Tibial nerve (tissue), 3 donors: Measurements from ENCODE around the gene PWWP2B.

Source experiments
- POLR2A ChIP-seq, 2 donors: fragments of 450-650 bp; IDR thresholded peaks; one replicate each; pipeline ENCODE4 v1.6.1; 2017; ENCODE audit warnings: antibody characterized with exemption in 2 of 2, mild to moderate bottlenecking in 2 of 2, moderate library complexity in 2 of 2
- TF ChIP-seq, protein P1 (sequence below), 5 experiments: fragments of 200-600 bp in 3 of 5; fragments of 450-650 bp in 2 of 5; sonication (generic) in 3 of 5; IDR thresholded peaks; one replicate each; pipeline ENCODE4 v1.5.1; 2016 to 2019; ENCODE audit warnings: antibody characterized with exemption in 5 of 5, mild to moderate bottlenecking in 3 of 5, moderate library complexity in 2 of 5

DNA sequence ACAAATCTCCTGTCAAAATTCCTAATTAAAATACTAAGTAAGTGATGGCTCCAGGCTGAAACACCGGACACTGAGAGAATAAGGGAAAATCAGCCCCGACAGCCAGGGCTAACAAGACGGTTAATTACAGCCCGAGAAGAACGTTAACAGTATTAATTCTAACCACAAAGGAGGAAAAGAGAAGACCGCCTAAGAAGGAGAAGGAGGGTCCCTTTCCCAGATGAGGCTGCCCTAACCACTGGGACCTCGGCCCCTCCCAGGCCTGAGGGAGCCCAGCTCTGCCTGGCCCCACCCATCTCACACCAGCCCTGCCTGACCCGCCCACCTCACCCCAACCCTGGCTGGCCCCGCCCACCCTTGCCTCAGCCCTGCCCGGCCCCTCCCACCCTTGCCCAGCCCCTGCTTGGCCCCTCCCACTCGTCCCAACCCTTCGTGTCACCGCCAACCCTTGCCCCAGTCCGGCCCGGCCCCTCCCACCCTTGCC is 51.3 kb downstream of the PWWP2B start:
- TF ChIP-seq POLR2A (IDR thresholded peaks at IDR 0.05) = peak; percentile 17 to 36
- TF ChIP-seq, protein P1, sequence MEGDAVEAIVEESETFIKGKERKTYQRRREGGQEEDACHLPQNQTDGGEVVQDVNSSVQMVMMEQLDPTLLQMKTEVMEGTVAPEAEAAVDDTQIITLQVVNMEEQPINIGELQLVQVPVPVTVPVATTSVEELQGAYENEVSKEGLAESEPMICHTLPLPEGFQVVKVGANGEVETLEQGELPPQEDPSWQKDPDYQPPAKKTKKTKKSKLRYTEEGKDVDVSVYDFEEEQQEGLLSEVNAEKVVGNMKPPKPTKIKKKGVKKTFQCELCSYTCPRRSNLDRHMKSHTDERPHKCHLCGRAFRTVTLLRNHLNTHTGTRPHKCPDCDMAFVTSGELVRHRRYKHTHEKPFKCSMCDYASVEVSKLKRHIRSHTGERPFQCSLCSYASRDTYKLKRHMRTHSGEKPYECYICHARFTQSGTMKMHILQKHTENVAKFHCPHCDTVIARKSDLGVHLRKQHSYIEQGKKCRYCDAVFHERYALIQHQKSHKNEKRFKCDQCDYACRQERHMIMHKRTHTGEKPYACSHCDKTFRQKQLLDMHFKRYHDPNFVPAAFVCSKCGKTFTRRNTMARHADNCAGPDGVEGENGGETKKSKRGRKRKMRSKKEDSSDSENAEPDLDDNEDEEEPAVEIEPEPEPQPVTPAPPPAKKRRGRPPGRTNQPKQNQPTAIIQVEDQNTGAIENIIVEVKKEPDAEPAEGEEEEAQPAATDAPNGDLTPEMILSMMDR (IDR thresholded peaks at IDR 0.05) = no peak
